Limb (tissue), 2 donors: Measurements from ENCODE around the gene TIMM22.
"Not testable (repeated sequence)": the region's sequence is repeated elsewhere in the genome, so short reads cannot be mapped to it uniquely, and the experiment has no call there.

Experiments
- DNase-seq, 2 donors: peaks; one replicate each; pipeline ENCODE4 v3.0.0-alpha.2; 2016; ENCODE audit errors: extremely low spot score in 2 of 2

TIMM22 gene

DNA sequence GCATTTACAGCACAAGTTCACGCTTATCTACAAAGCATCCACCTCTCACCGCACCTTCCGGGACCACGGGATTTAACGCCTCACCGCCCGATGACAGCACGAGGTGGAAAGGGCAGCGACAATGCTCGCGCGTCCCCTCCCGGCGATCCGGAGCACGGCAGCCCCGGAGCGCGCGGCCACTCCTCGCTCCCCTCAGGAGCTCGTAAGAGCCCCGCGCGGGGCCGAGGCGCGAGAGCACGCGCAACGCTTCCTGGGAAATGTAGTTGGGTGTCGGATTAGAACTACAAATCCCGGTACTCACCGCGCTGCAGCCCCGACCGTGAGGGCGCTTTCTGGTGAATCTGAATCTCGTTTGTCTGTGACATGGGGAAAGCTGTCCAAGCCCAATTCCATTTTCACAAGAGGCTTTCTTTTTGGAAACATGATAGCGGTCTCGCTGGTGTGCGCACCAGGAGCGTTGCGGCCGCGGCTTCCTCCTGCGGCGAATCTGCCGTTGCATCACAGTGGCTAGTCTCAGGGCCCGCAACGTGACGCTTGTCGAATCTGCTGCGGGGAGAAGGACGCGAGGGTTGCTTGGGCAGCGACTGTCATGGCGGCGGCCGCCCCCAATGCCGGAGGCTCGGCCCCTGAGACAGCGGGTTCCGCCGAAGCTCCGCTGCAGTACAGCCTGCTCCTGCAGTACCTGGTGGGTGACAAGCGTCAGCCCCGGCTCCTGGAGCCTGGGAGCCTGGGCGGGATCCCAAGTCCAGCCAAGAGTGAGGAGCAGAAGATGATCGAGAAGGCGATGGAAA lies at the start of gene TIMM22:
TIMM22 (plus strand) TSS at position 576 of the 791 bp plus-strand sequence; CDS start at position 590, 14 bp downstream.
- DNase-seq, result peak; percentile 96 to 97

DNA sequence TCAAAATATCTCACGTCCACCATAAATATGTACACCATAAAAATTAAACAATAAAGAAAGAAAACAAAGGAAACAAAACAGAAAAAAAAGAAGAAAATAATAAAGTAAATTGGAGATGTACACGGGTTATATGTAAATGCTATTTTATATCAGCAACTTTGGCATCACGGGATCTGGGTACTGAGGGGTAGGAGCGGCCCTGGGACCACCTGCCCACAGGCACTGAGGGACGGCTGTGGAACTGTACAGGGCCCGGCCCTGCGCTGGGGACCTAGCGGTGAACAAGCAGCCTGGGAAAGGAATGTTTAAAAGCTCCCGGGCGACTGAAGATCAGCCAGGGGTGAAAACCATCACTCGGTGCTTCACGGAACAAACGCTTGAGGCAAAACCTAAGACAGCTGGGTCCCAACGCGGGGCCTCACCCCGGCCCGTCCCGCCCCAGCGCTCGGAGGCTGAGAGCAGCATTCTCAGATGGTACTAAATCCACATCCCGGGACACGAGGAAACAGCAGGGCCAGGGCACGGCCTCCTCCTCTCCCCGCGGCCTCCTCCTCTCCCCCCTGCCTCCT lies 48.6 kb upstream of the TIMM22 start:
- peak in 1 of 2 donors; percentile 67 for DNase-seq

DNA sequence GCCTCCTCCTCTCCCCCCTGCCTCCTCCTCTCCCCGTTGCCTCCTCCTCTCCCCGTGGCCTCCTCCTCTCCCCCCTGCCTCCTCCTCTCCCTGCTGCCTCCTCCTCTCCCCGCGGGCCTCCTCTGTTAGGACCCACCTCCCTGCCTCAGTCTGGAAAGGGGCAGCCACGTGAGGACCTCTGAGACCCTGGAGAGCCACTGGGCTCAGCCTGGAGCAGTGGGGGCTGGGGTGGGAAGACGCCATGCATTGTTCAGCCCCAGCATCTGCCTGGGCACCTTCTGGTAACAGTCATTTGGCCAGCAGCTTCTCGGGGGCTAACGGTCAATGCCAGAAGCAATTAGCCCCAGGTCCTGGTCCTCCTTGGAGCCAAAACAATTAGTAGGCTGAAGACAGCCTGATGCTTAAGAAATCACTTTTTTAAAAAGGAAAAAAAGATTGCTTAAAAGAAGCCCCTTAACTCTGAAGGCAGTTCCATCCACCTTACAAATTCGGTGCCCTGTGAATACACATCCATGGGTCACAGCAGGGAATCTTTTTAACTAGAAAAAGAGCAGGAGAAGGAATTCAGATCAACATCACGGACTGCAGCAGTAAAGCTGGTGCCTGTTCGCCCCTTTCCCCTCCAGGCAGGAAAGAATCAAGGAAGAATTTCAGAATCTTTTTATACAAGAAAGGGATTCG lies 47.2 kb upstream of the TIMM22 start:
- DNase-seq, result no peak

DNA sequence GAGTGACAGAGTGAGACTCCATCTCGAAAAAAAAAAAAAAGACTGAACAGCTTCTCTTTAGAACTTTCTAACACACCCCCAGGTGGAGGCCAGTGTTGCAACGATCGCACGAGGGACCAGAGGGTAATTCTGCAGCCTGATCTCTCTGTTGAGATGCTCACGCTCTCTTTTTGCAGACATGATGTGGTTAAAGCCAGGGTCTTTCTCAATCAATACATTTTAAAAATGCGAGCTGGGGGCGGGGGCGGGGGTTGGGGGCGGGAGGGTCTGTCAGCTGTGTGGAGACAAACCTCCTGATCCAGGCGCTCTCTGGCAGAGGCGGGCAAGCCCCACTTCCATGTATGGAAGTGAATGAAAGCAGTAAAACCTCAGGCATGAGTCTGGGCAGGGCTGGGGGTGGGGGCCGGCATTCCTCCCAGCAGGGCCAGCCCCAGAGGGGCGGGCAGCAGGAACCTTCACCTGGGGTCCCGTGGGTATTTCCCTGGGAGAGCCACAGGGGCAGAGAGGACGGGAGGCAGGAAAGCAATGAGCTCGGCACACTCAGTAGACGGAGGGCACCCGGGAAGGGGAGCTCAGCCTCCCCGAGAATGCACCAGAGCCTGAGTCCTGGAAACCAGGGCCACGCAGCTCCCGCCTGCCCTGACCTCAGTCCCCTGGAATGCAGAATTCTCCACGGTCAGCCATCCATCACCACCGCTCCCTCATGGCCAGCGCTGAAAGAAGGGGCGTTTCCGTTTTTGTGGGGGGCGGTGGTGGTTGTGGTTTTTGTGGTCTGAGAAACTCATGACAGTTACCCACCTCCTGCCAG lies 45.4 kb upstream of the TIMM22 start:
- DNase-seq, result peak in 1 of 2 donors; percentile 69

- DNase-seq, result not testable (repeated sequence)
Measured at GRCh38 chr17:952592-952991, 44.3 kb upstream of the TIMM22 start.

DNA sequence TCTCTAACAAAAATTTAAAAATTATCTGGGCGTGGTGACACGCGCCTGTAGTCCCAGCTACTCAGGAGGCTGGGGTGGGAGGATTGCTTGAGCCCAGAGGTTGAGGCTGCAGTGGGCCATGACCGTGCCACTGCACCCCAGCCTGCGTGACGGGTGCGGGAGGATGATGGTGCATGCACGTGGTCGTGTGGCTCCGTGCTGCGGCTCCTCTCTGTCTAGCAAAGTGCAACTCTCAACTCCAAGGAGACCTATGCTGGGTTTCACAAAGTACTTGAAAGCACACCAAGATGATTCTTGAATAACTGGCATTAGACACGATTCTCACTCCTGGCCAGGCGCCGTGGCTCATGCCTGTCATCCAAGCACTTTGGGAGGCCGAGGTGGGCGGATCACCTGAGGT lies 43.2 kb upstream of the TIMM22 start:
- DNase-seq, result no peak

DNA sequence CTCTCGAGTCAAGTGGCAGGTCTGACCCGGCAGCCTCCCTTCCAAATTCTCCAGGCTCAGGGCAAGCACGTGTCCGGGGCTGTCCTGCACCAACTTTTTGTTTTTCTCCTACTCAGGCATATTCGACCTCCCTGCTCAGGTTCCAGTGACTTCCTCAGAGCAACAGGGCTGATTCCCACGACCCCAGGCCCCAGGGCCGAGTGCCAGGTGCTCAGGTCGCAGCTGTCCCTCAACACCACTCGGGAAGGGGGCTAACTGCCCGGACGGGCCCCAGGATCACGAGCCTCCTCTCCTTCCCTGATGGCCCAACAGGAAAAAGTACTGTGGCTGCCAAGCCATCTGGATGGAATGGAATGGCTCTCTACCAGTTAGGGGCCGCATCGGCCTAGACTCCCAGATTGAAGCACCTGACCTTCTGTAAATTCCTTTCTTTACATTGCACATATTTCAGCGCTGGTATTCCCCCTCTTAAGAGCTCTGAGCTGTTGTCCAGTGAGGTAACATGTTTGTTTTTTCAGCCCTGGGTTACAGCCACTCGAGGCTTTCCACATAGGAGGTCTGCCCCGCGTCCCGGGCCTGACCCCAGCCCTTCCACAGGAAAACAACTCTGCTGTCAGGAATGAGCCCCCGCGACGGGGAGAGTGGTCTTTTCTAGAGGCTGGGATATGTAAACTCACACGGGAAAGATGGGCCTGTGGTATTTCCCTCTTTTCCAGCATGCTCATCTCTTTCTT lies 42.3 kb upstream of the TIMM22 start:
- DNase-seq, result peak in 1 of 2 donors; percentile 60

GRCh38 chr17:956905-957304 lies 40.0 kb upstream of the TIMM22 start:
- peak in 1 of 2 donors; percentile 38 for DNase-seq

- DNase-seq, result no peak
Measured at GRCh38 chr17:957856-958421, 39.0 kb upstream of the TIMM22 start.

- DNase-seq, result no peak
Measured at GRCh38 chr17:958712-959451, 38.0 kb upstream of the TIMM22 start.

DNA sequence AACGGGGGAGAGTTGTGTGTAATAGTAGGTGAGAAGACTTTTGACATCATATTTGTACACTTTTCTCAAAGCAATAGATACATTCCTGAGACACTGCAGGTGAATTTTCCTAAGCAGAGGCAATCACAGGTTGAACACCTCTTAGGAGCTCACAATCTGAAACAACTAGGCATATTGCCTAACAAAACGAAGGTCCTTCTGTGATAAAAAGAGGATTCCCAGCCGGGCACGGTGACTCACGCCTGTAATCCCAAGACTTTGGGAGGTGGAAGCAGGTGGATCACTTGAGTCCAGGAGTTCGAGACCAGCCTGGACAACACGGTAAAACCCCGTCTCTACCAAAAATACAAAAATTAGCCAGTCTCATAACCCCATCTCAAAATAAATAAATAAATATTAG lies 34.8 kb upstream of the TIMM22 start:
- DNase-seq, result no peak

GRCh38 chr17:962670-963069 lies 34.3 kb upstream of the TIMM22 start:
- no peak for DNase-seq

GRCh38 chr17:964876-965275 lies 32.1 kb upstream of the TIMM22 start:
- no peak for DNase-seq

DNA sequence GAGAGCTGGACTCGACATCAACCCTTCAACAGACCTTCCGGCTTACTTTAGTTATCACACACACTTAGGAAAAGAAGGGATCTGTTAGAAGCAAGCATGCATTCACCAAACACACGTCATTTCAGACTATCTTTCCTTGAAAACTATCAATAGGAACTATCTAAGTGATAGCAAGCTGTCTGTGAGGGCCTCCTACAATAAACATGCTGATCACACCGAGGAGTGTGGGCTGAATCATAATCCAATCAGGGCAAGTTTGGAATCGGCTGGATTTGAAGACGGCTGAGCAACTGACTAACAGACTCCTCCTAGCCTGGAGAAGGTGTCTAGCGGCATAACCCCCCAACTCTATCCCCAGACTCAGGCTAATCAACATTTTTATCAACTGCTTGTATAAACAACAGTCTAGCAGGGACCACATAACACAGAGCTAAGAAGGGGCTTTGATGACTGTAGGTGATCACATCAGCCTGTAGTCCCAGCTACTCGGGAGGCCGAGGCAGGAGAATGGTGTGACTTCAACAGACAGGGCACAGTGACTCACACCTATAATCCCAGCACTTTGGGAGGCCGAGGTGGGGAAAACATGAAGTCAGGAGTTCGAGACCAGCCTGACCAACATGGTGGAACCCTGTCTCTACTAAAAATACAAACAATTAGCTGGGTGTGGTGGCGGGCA lies 31.5 kb upstream of the TIMM22 start:
- DNase-seq, result no peak

DNA sequence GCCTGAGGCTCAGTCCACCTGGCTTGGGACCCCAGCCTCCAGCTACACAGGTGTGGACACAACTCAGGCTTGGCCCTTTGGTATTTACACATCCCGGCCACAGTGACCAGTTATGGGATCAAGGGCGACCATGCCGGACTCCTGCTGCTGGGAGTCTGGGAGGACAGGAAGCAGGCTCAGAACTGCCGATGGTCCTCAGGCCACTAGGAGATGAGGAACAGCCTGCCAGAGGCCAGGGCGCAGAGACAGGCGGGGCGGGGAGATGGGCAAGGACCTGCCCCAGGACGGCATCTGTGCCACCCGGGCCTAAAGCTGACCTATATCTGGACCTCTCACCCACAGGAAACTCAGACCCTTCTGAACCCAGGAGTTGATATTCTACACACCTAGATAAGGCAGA lies 29.8 kb upstream of the TIMM22 start:
- DNase-seq, result no peak

DNA sequence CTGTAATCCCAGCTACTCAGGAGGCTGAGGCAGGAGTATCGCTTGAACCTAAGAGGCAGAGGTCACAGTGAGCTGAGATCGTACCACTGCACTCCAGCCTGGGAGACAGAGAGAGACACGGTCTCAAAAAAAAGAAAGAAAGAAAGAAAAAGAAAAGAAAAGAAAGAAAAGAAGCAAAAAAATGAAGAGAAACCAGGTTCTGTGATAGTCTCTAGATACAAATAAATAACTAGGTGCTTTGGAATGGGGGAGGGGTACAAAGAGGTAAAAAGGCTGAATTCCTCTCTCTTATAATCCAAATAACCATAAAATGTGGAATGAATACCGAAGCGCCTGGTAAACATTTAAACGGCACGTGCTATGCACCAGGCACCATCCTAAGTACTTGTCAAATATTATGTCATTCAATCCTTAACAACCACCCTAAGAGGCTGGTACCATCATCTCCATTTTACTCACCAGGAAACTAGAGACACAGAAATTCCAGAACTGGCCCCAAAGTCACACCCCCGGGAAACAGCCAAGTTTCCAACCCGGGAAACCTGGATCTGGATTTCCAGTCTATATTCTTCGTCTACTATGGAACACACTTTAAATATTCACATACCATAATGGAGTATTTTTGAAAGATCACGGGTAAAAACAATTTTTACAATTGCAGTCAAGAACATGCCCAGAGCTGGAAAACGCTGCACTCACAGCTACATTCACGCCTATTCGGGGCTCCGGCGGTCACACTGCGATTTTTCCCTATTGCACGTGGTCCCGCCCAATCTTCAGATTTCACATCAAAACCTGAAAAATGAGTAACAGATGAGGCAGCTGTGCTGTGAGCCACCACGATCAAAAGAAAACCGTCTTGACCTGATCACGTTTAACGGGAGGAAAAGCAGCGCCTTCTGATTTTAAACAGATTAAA lies 27.9 kb upstream of the TIMM22 start:
- DNase-seq, result no peak

DNA sequence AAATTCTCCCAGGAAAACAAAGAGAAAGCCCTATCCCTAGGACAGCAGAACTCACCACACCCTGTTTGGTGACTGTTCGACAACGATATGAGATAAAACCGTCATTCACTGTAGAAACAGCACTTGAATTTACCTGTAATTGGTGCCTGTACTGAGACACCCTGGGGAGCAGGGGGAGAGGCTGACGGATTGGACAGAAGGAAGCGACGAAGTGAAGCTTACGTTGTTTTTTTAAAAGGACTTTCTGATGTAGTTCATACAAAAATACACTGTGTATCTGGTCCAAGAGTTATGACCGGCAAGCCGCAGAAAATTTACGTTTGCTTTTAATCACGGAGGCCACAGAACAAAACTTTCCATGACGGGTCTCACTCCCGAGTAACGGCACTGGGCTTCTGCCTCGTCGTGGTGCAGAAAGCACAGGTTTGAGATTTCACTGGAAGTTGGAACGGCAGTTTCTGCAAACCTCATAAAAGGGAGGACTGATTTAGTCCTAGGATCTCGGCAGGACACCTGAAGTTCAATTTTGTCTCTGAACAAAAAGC lies 27.0 kb upstream of the TIMM22 start:
- DNase-seq, result no peak

DNA sequence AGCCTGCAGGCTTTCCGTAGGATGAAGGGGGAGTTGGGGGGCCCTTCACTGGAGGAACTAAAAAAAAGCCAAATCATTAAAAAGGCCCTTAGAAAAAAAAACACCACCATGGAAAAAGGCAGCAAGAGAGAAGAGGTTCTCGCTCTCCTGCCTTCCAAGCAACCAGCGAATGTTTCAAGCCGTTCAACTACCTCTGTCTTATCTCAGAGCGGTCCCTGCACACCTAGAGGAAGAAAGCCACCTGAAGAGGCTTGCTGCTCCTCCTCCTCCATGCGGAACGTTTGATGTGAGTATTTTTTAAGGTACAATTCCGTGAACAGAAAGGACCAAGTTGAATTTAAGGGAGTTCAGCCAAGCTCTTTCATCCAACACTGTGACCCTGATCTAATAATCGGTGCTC lies 26.6 kb upstream of the TIMM22 start:
- DNase-seq, result no peak
